K562 (cell line): ENCODE data around the gene HEXIM2. TPM values are rescaled to one million over a fixed set of nuclear protein-coding genes. Genes with fewer than 3 reads are reported as not detected.

Experiments used
- ATAC-seq: fragments of 200-7000 bp; cut with Tn5 transposase; 3 replicates; pipeline ENCODE4 v1.9.1; 2020; ENCODE audit warnings: moderate library complexity
- BruUV-seq: library from RNA; stranded (reverse); fragments of 400-500 nt; replicated peaks from 2 replicates; lab custom pipeline; 2021; lab: Mats Ljungman, UMichigan
- CTCF ChIA-PET: fragments of 300-600 bp; formaldehyde crosslinking; extraction: SDS; loops from one replicate; lab custom pipeline; 2021; ENCODE audit warnings: low intra/inter-chr PET ratio; lab: Yijun Ruan, JAX
- POLR2A ChIA-PET: fragments of 300-600, 350-650 bp; sonication (Branson Sonifier 250); formaldehyde crosslinking; extraction: SDS; loops from one replicate; lab custom pipeline; 2021; ENCODE audit warnings: antibody characterized with exemption, inconsistent platforms; lab: Yijun Ruan, JAX
- DNase-seq, 4 experiments: peaks; one replicate each; pipeline versions ENCODE4 v3.0.0 to v3.0.0-alpha.2; 2011 to 2018; ENCODE audit warnings: low spot score in 3 of 4, mixed read lengths in 3 of 4; ENCODE audit errors: extremely low read depth in 1 of 4
- FAIRE-seq: peaks from 2 replicates; lab custom pipeline; 2011; peaks lifted over from hg19 to GRCh38; lab: Jason Lieb, UNC
- H2AFZ ChIP-seq: 2 replicates; pipeline ENCODE4 v1.6.0; 2011; ENCODE audit warnings: low read depth, low read length, control low read depth, inconsistent platforms
- H3K27ac ChIP-seq: fragments of 200-600 bp; 3 replicates; pipeline ENCODE4 v1.8.0; 2011; ENCODE audit warnings: low read depth, mild to moderate bottlenecking, control low read depth, inconsistent platforms, low read length, moderate library complexity, mixed read lengths; ENCODE audit errors: extremely low read depth
- H3K27me3 ChIP-seq, 2 experiments: fragments of 300-600 bp in 1 of 2; 2 replicates in 1 of 2; 3 replicates in 1 of 2; pipeline versions ENCODE4 v1.6.0 to v1.8.0; 2011; ENCODE audit warnings: inconsistent platforms in 2 of 2, low read length in 2 of 2, mild to moderate bottlenecking in 1 of 2, mixed read lengths in 1 of 2, moderate library complexity in 1 of 2; ENCODE audit not compliant: control insufficient read depth in 2 of 2, insufficient read depth in 2 of 2
- H3K36me3 ChIP-seq: fragments of 300-600 bp; 3 replicates; pipeline ENCODE4 v1.8.0; 2011; ENCODE audit warnings: mild to moderate bottlenecking, low read length, inconsistent platforms; ENCODE audit not compliant: control insufficient read depth, insufficient read depth
- H3K4me1 ChIP-seq, 2 experiments: fragments of 200-600 bp in 1 of 2; replicated peaks in 1 of 2; 2 replicates in 1 of 2; 3 replicates in 1 of 2; pipeline versions ENCODE4 v1.5.1 to v1.8.0; 2011; ENCODE audit warnings: inconsistent platforms in 2 of 2, low read length in 2 of 2, mild to moderate bottlenecking in 1 of 2, mixed read lengths in 1 of 2, moderate library complexity in 1 of 2; ENCODE audit not compliant: control insufficient read depth in 2 of 2, insufficient read depth in 2 of 2
- H3K4me2 ChIP-seq: 2 replicates; pipeline ENCODE4 v1.6.1; 2011; ENCODE audit warnings: low read length, control low read depth, inconsistent platforms, mixed read lengths; ENCODE audit not compliant: insufficient read depth
- H3K4me3 ChIP-seq: fragments of 200-600 bp; sonication (generic), shearing (Covaris generic); 2 replicates; pipeline ENCODE4 v1.5.1; 2016; ENCODE audit warnings: control low read depth, inconsistent platforms
- H3K79me2 ChIP-seq: fragments of 200-600 bp; 3 replicates; pipeline ENCODE4 v1.8.0; 2011; ENCODE audit warnings: low read length, inconsistent platforms; ENCODE audit not compliant: control insufficient read depth, insufficient read depth
- H3K9ac ChIP-seq, 2 experiments: 2 replicates each; pipeline versions ENCODE4 v1.6.0 to v1.6.1; 2011; ENCODE audit warnings: low read depth in 2 of 2, low read length in 2 of 2, control low read depth in 1 of 2, inconsistent platforms in 1 of 2, mild to moderate bottlenecking in 1 of 2, mixed read lengths in 1 of 2; ENCODE audit not compliant: insufficient read depth in 1 of 2
- H3K9me1 ChIP-seq: one replicate; pipeline ENCODE4 v1.6.0; 2011; ENCODE audit warnings: inconsistent platforms, mild to moderate bottlenecking, low read length, moderate library complexity; ENCODE audit not compliant: control insufficient read depth, insufficient read depth
- H3K9me3 ChIP-seq: replicated peaks from 2 replicates; pipeline ENCODE4 v1.5.1; 2011; ENCODE audit warnings: low read depth, low read length, inconsistent platforms; ENCODE audit not compliant: control insufficient read depth, insufficient read depth
- H4K20me1 ChIP-seq: replicated peaks from 2 replicates; pipeline ENCODE4 v1.6.1; 2011; ENCODE audit warnings: low read length, inconsistent platforms, mixed read lengths; ENCODE audit not compliant: control insufficient read depth, insufficient read depth
- ESRRB ChIP-seq: fragments of 250-450 bp; sonication (Bioruptor Pico); IDR thresholded peaks from 2 replicates; pipeline ENCODE4 v1.5.0; 2020; ENCODE audit warnings: mild to moderate bottlenecking, moderate library complexity, borderline replicate concordance
- HMGN3 ChIP-seq: IDR thresholded peaks from 2 replicates; pipeline ENCODE4 v1.6.1; 2011; ENCODE audit warnings: borderline replicate concordance, low read depth, mild to moderate bottlenecking, mixed read lengths, low read length; ENCODE audit not compliant: insufficient read length; ENCODE audit errors: extremely low read depth
- HNRNPLL ChIP-seq: fragments of 200-400 bp; formaldehyde crosslinking; IDR thresholded peaks from 2 replicates; pipeline ENCODE4 v1.6.1; 2017; ENCODE audit warnings: low read length, low read depth, mild to moderate bottlenecking; ENCODE audit not compliant: poor library complexity, severe bottlenecking
- MIER1 ChIP-seq: fragments of 450-650 bp; IDR thresholded peaks from 2 replicates; pipeline ENCODE4 v1.6.1; 2016; ENCODE audit warnings: antibody characterized with exemption, mild to moderate bottlenecking, low read depth
- NELFE ChIP-seq: IDR thresholded peaks from 2 replicates; pipeline ENCODE4 v1.6.1; 2011; ENCODE audit warnings: mild to moderate bottlenecking; ENCODE audit not compliant: insufficient read depth, insufficient read length
- PHF8 ChIP-seq: fragments of 200-600 bp; sonication (generic); IDR thresholded peaks from 2 replicates; pipeline ENCODE4 v1.6.1; 2012; ENCODE audit warnings: mixed run types, mild to moderate bottlenecking, inconsistent platforms, low read length, moderate library complexity, borderline replicate concordance
- POLR2G ChIP-seq: fragments of 200-400 bp; formaldehyde crosslinking; IDR thresholded peaks from 2 replicates; pipeline ENCODE4 v1.6.1; 2017; ENCODE audit warnings: low read depth, mild to moderate bottlenecking, antibody characterized with exemption, low read length, moderate library complexity
- PYGO2 ChIP-seq: fragments of 450-650 bp; IDR thresholded peaks from 2 replicates; pipeline ENCODE4 v1.6.1; 2016; ENCODE audit warnings: mild to moderate bottlenecking, missing genetic modification characterization, moderate library complexity, missing compliant biosample characterization
- RBM39 ChIP-seq: fragments of 200-400 bp; formaldehyde crosslinking; optimal IDR thresholded peaks from 2 replicates; pipeline ENCODE3; 2018; ENCODE audit warnings: low read depth, low read length
- SAP30 ChIP-seq: fragments of 200-600 bp; sonication (generic); IDR thresholded peaks from 2 replicates; pipeline ENCODE4 v1.6.1; 2012; ENCODE audit warnings: borderline replicate concordance, low read depth, mild to moderate bottlenecking, moderate library complexity, low read length, control low read depth, inconsistent platforms; ENCODE audit not compliant: insufficient read depth, poor library complexity, severe bottlenecking
- WGBS: fragments of 100-300 bp; shearing (Covaris generic); methylation state at CpG from one replicate; pipeline ENCODE4 v1.1.6; 2016; ENCODE audit warnings: low coverage, mixed read lengths; ENCODE audit not compliant: insufficient coverage; ENCODE audit errors: missing lambda C conversion rate; 5-methylcytosine and 5-hydroxymethylcytosine counted together
- in situ Hi-C: fragments of 300-500 bp; cut with MboI; formaldehyde crosslinking; loops from 4 replicates; pipeline ENCODE4 v1.15.0; 2018; ENCODE audit warnings: inconsistent platforms, mixed read lengths
- intact Hi-C: fragments of 100-400 bp; cut with micrococcal nuclease; formaldehyde crosslinking; loops from 2 replicates; pipeline ENCODE4 v1.14.2; 2022
- polyA plus RNA-seq, 8 experiments: library from polyadenylated mRNA; depleted of rRNA in 4 of 8; stranded (reverse) in 5 of 8; unstranded in 3 of 8; fragments of >200 nt; fragmentation: Nextera tagmentation in 2 of 8; fragmentation: Illumina TruSeq in 1 of 8; extraction: Ambion mirVana in 2 of 8; extraction: Trizol in 1 of 8; gene quantifications; 2 replicates each; pipeline versions ENCODE4 v1.2.1 to v1.2.3, GENCODE V29; 2011 to 2014; ENCODE audit warnings: inconsistent platforms in 1 of 8, missing spikeins in 1 of 8
- total RNA-seq, 7 experiments: library from RNA; depleted of rRNA in 6 of 7; stranded (reverse); fragments of >200 nt in 6 of 7; fragmentation: Illumina TruSeq in 2 of 7; extraction: Trizol in 2 of 7; gene quantifications; 2 replicates each; pipeline versions ENCODE4 v1.2.1 to v1.2.3, GENCODE V29; 2011 to 2021; ENCODE audit warnings: low replicate concordance in 1 of 7
- TF ChIP-seq, protein P1 (sequence below): fragments of 450-650 bp; IDR thresholded peaks from 2 replicates; pipeline ENCODE4 v1.6.1; 2017; ENCODE audit warnings: antibody characterized with exemption, mild to moderate bottlenecking
- TF ChIP-seq, protein P2 (sequence below): sonication (generic); formaldehyde crosslinking; IDR thresholded peaks from 2 replicates; pipeline ENCODE4 v1.8.0; 2022; ENCODE audit warnings: mild to moderate bottlenecking, missing genetic modification reagents, borderline replicate concordance
- TF ChIP-seq, protein P3 (sequence below), 2 experiments: IDR thresholded peaks; 2 replicates each; pipeline ENCODE4 v1.6.1; 2011; ENCODE audit warnings: borderline replicate concordance in 1 of 2, control low read depth in 1 of 2, low read depth in 1 of 2, low read length in 1 of 2, mild to moderate bottlenecking in 1 of 2, mixed read lengths in 1 of 2, moderate library complexity in 1 of 2; ENCODE audit not compliant: insufficient read depth in 1 of 2, insufficient read length in 1 of 2, poor library complexity in 1 of 2, severe bottlenecking in 1 of 2; ENCODE audit errors: extremely low read depth in 1 of 2

The HEXIM2 gene
- total and polyA plus RNA-seq, 9 of the 15 experiments (the other 6 are each of a cell fraction or from before 2014, with no cell fraction given): 0.69 to 3.4 (median 1.1) TPM; not detected in 2

DNA sequence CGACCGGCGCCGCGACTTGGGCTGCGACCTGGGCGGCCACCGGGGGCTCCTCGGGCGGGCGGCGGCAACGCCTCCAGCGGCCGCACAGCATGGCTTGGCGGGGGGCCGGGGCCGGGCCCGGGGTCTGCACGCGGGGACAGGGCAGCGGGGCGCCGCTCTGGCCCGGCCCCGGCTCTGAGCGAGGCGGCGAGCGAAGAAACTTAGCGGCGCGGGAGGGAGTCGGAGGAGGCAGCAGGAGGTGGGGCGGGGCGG is 29.4 kb upstream of the HEXIM2 start, which contains the start of gene PLCD3:
Gene PLCD3, minus strand, starts transcription at position 196 of the 252 bp plus-strand sequence. Its CDS starts 105 bp downstream, at position 91.
- CTCF ChIA-PET: interaction anchor here (0.6 to 6.2 kb wide), 15 partner anchors 9 to 212 kb away, joined by 3 to 165 read pairs (median 4); partner anchors contain the start of gene HEXIM2
- TF ChIP-seq, protein P1, sequence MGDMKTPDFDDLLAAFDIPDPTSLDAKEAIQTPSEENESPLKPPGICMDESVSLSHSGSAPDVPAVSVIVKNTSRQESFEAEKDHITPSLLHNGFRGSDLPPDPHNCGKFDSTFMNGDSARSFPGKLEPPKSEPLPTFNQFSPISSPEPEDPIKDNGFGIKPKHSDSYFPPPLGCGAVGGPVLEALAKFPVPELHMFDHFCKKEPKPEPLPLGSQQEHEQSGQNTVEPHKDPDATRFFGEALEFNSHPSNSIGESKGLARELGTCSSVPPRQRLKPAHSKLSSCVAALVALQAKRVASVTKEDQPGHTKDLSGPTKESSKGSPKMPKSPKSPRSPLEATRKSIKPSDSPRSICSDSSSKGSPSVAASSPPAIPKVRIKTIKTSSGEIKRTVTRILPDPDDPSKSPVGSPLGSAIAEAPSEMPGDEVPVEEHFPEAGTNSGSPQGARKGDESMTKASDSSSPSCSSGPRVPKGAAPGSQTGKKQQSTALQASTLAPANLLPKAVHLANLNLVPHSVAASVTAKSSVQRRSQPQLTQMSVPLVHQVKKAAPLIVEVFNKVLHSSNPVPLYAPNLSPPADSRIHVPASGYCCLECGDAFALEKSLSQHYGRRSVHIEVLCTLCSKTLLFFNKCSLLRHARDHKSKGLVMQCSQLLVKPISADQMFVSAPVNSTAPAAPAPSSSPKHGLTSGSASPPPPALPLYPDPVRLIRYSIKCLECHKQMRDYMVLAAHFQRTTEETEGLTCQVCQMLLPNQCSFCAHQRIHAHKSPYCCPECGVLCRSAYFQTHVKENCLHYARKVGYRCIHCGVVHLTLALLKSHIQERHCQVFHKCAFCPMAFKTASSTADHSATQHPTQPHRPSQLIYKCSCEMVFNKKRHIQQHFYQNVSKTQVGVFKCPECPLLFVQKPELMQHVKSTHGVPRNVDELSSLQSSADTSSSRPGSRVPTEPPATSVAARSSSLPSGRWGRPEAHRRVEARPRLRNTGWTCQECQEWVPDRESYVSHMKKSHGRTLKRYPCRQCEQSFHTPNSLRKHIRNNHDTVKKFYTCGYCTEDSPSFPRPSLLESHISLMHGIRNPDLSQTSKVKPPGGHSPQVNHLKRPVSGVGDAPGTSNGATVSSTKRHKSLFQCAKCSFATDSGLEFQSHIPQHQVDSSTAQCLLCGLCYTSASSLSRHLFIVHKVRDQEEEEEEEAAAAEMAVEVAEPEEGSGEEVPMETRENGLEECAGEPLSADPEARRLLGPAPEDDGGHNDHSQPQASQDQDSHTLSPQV: 0 out of 2 replicates have a peak, but pooled peaks have one; percentile 5
- no peak for TF ChIP-seq MIER1
- TF ChIP-seq ESRRB (CRISPR knock-in tag): no peak
- peak; percentile 35; the same call in 1 of the 2 replicates for TF ChIP-seq PHF8
- peak; percentile 9 for TF ChIP-seq SAP30
- TF ChIP-seq, protein P2, sequence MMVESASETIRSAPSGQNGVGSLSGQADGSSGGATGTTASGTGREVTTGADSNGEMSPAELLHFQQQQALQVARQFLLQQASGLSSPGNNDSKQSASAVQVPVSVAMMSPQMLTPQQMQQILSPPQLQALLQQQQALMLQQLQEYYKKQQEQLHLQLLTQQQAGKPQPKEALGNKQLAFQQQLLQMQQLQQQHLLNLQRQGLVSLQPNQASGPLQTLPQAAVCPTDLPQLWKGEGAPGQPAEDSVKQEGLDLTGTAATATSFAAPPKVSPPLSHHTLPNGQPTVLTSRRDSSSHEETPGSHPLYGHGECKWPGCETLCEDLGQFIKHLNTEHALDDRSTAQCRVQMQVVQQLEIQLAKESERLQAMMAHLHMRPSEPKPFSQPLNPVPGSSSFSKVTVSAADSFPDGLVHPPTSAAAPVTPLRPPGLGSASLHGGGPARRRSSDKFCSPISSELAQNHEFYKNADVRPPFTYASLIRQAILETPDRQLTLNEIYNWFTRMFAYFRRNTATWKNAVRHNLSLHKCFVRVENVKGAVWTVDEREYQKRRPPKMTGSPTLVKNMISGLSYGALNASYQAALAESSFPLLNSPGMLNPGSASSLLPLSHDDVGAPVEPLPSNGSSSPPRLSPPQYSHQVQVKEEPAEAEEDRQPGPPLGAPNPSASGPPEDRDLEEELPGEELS: no peak
- TF ChIP-seq RBM39: no peak
- TF ChIP-seq POLR2G: peak; percentile 75
- peak; percentile 10 for TF ChIP-seq HMGN3
- peak; percentile 24 for TF ChIP-seq HNRNPLL
- no peak for TF ChIP-seq PYGO2 (tag)
- TF ChIP-seq, protein P3, sequence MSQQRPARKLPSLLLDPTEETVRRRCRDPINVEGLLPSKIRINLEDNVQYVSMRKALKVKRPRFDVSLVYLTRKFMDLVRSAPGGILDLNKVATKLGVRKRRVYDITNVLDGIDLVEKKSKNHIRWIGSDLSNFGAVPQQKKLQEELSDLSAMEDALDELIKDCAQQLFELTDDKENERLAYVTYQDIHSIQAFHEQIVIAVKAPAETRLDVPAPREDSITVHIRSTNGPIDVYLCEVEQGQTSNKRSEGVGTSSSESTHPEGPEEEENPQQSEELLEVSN (IDR thresholded peaks at IDR 0.05; ENCODE audit: borderline replicate concordance in 1 of 2, extremely low read depth in 1 of 2, insufficient read depth in 1 of 2, insufficient read length in 1 of 2, low read depth in 1 of 2, low read length in 1 of 2, poor library complexity in 1 of 2, severe bottlenecking in 1 of 2): peak in 1 of 2 experiments; percentile 54
- no peak for TF ChIP-seq NELFE

More for the DNA sequence above, 29.4 kb upstream of the HEXIM2 start, which contains the start of gene PLCD3:
- no TSS peak for BruUV-seq
- peak within 1 kb of the TSS; percentile 74; the same call in 2 of the 3 replicates for H3K27ac ChIP-seq
- H3K79me2 ChIP-seq: peaks cover 7% of the 10 kb centered on the region; the same call in 1 of the 3 replicates
- H3K9ac ChIP-seq: peak within 1 kb of the TSS; percentile 68 to 92; a peak in 3 of 4 replicates
- H3K36me3 ChIP-seq: no peaks in the 10 kb centered on the region
- H3K27me3 ChIP-seq: no peaks in the 10 kb centered on the region
- intact Hi-C loops (loop anchor here (2.0 to 5.0 kb wide), 2 partner anchors 211 to 355 kb away; no protein-coding TSS in a partner anchor), in situ Hi-C loops (no loop called here)
- H2AFZ ChIP-seq: peak within 1 kb of the TSS; percentile 86
- peaks cover 26 to 62% of the 10 kb centered on the region in 2 experiments for H3K4me1 ChIP-seq
- 0% methylated on average over 12 of the region's 36 CpGs for WGBS
- peaks cover 6% of the 10 kb centered on the region; the same call in 1 of the 2 replicates for H4K20me1 ChIP-seq
- ATAC-seq (no peak), DNase-seq (peak in 1 of 4 experiments; percentile 90), FAIRE-seq (no peak)
- H3K9me3 ChIP-seq: no peaks in the 10 kb centered on the region; the same call in 1 of the 2 replicates
- no peaks in the 10 kb centered on the region for H3K9me1 ChIP-seq
- POLR2A ChIA-PET: no interaction called here
- H3K4me3 ChIP-seq: peak within 1 kb of the TSS; percentile 95
- H3K4me2 ChIP-seq: peak within 1 kb of the TSS; percentile 80
